Panc1 (cell line): ENCODE results near the gene RALGAPB. TPM values are rescaled to one million over a fixed set of nuclear protein-coding genes. Genes with fewer than 3 reads are reported as not detected.

Experiments
- ATAC-seq: fragments of 200-7000 bp; cut with Tn5 transposase; 2 replicates; pipeline ENCODE4 v1.9.1; 2020; ENCODE audit warnings: mild to moderate bottlenecking, moderate library complexity
- BruUV-seq: library from RNA; stranded (reverse); fragments of 400-500 nt; replicated peaks from 2 replicates; lab custom pipeline; 2021; lab: Mats Ljungman, UMichigan
- CTCF ChIA-PET: fragments of 300-600 bp; sonication (Branson Sonifier 250); formaldehyde crosslinking; loops from one replicate; lab custom pipeline; 2022; ENCODE audit warnings: antibody characterized with exemption; lab: Charles Lee
- POLR2A ChIA-PET: fragments of 300-600 bp; sonication (Branson Sonifier 250); formaldehyde crosslinking; loops from one replicate; lab custom pipeline; 2022; ENCODE audit warnings: antibody characterized with exemption; lab: Charles Lee
- DNase-seq: peaks from one replicate; pipeline ENCODE4 v3.0.0-alpha.2; 2010; ENCODE audit warnings: low read depth, low spot score
- H3K27ac ChIP-seq: 2 replicates; pipeline ENCODE4 v1.5.1; 2011; ENCODE audit warnings: mild to moderate bottlenecking, low read length, inconsistent platforms
- H3K27me3 ChIP-seq: fragments of 200-500 bp; sonication (Bioruptor generic); 2 replicates; pipeline ENCODE4 v1.6.0; 2014; ENCODE audit warnings: low read length, inconsistent platforms; ENCODE audit not compliant: control insufficient read depth, insufficient read depth
- H3K36me3 ChIP-seq: fragments of 200-500 bp; sonication (Bioruptor generic); 2 replicates; pipeline ENCODE4 v1.5.1; 2014; ENCODE audit warnings: inconsistent platforms, mild to moderate bottlenecking, low read length, moderate library complexity; ENCODE audit not compliant: control insufficient read depth, insufficient read depth
- H3K4me1 ChIP-seq: 2 replicates; pipeline ENCODE4 v1.5.1; 2011; ENCODE audit warnings: inconsistent platforms, mild to moderate bottlenecking, low read length, moderate library complexity; ENCODE audit not compliant: control insufficient read depth, insufficient read depth
- H3K4me3 ChIP-seq, 2 experiments: 2 replicates each; pipeline ENCODE4 v1.5.1; 2011 to 2012; ENCODE audit warnings: low read depth in 2 of 2, low read length in 2 of 2, mild to moderate bottlenecking in 2 of 2, inconsistent platforms in 1 of 2, moderate library complexity in 1 of 2
- H3K9me3 ChIP-seq: fragments of 200-500 bp; sonication (Bioruptor generic); 2 replicates; pipeline ENCODE4 v1.5.1; 2014; ENCODE audit warnings: low read depth, mild to moderate bottlenecking, inconsistent platforms, low read length, moderate library complexity; ENCODE audit not compliant: control insufficient read depth, insufficient read depth
- CTCF ChIP-seq: fragments of 450-650 bp; IDR thresholded peaks from 2 replicates; pipeline ENCODE4 v1.5.1; 2017; ENCODE audit warnings: mild to moderate bottlenecking
- POLR2AphosphoS5 ChIP-seq: IDR thresholded peaks from 2 replicates; pipeline ENCODE4 v1.6.1; 2012; ENCODE audit warnings: mild to moderate bottlenecking, low read depth, low read length, moderate library complexity
- REST ChIP-seq, 2 experiments: IDR thresholded peaks; 2 replicates each; pipeline ENCODE4 v1.6.1; 2011 to 2012; ENCODE audit warnings: low read depth in 2 of 2, control low read depth in 1 of 2, low read length in 1 of 2, mild to moderate bottlenecking in 1 of 2, moderate library complexity in 1 of 2; ENCODE audit not compliant: insufficient read depth in 1 of 2
- SIN3A ChIP-seq: IDR thresholded peaks from 2 replicates; pipeline ENCODE4 v1.6.1; 2012; ENCODE audit warnings: low read depth, mild to moderate bottlenecking, low read length, moderate library complexity, borderline replicate concordance; ENCODE audit not compliant: insufficient read depth
- TCF7L2 ChIP-seq: IDR thresholded peaks from 2 replicates; pipeline ENCODE4 v1.6.1; 2011; ENCODE audit warnings: mild to moderate bottlenecking, low read depth, low read length, inconsistent platforms
- in situ Hi-C: cut with HindIII; loops from 2 replicates; pipeline ENCODE4 v1.10.0; 2016; ENCODE audit warnings: low sequenced_read_pairs, low pct_unique_long_range_greater_than_20kb
- intact Hi-C: fragments of 100-400 bp; cut with micrococcal nuclease; formaldehyde crosslinking; loops from one replicate; pipeline ENCODE4 v1.10.0; 2022; ENCODE audit not compliant: unreplicated experiment
- total RNA-seq: library from RNA; stranded (reverse); gene quantifications from one replicate; pipeline ENCODE4 v1.2.1, GENCODE V29; 2021; ENCODE audit not compliant: unreplicated experiment

Gene RALGAPB
- total RNA-seq, 1 experiment from 2014 or later, result 33.1 TPM

- ChIA-PET POLR2A (no interaction called here), CTCF (no interaction called here)
- Histone ChIP-seq H3K9me3 (no peaks in the 10 kb centered on the region), H3K27ac (no peak overlapping the region), H3K4me1 (no peaks in the 10 kb centered on the region), H3K27me3 (no peaks in the 10 kb centered on the region), H3K36me3 (peaks cover 26% of the 10 kb centered on the region), H3K4me3 (no peak overlapping the region)
- TF ChIP-seq CTCF, result no peak
- no peak for TF ChIP-seq SIN3A
- TF ChIP-seq TCF7L2, result no peak
- TF ChIP-seq POLR2AphosphoS5, result no peak
- no peak for TF ChIP-seq REST (IDR thresholded peaks at IDR 0.05; ENCODE audit: insufficient read depth in 1 of 2, low read depth in 2 of 2, low read length in 1 of 2)
- in situ Hi-C loops (no loop called here), intact Hi-C loops (no loop called here)
- ATAC-seq (no peak), DNase-seq (no peak)
- BruUV-seq, result no TSS peak
These were observed 64.5 kb downstream of the RALGAPB start for GRCh38 chr20:38537176-38537575.

- DNase-seq, result no peak
- ChIA-PET CTCF (no interaction called here), POLR2A (no interaction called here)
- Histone ChIP-seq H3K36me3 (peaks cover 30% of the 10 kb centered on the region), H3K4me1 (no peaks in the 10 kb centered on the region), H3K9me3 (no peaks in the 10 kb centered on the region), H3K27ac (no peak overlapping the region), H3K4me3 (no peak overlapping the region), H3K27me3 (no peaks in the 10 kb centered on the region)
- in situ Hi-C loops (no loop called here), intact Hi-C loops (no loop called here)
- BruUV-seq, result no TSS peak
- TF ChIP-seq CTCF (no peak), POLR2AphosphoS5 (no peak), SIN3A (no peak), TCF7L2 (no peak), REST (IDR thresholded peaks at IDR 0.05; ENCODE audit: insufficient read depth in 1 of 2, low read depth in 2 of 2, low read length in 1 of 2) (no peak)
- no peak for ATAC-seq
These were observed 66.1 kb downstream of the RALGAPB start for GRCh38 chr20:38538789-38539188.
